Esophagus muscularis mucosa (tissue), 4 donors: Measurements from ENCODE around the gene HPF1.

Experiments used
- CTCF ChIP-seq, 3 experiments: fragments of 200-600 bp in 2 of 3; fragments of 450-650 bp in 1 of 3; sonication (generic) in 2 of 3; IDR thresholded peaks; one replicate each; pipeline ENCODE4 v1.5.1; 2017 to 2019; ENCODE audit warnings: antibody characterized with exemption in 3 of 3, mild to moderate bottlenecking in 2 of 3, moderate library complexity in 1 of 3
- EP300 ChIP-seq: sonication (generic); formaldehyde crosslinking; IDR thresholded peaks from one replicate; pipeline ENCODE4 v1.6.1; 2017; ENCODE audit warnings: antibody characterized with exemption
- POLR2A ChIP-seq: fragments of 450-650 bp; IDR thresholded peaks from one replicate; pipeline ENCODE4 v1.6.1; 2017; ENCODE audit warnings: antibody characterized with exemption, moderate library complexity, mild to moderate bottlenecking, low read depth

- TF ChIP-seq POLR2A (no peak), CTCF (IDR thresholded peaks at IDR 0.05) (no peak), EP300 (no peak)
These were observed 33.3 kb upstream of the HPF1 start for GRCh38 chr4:169791062-169791461.
